Liver (tissue), 3 donors: ENCODE data around the gene SLC17A2.

Experiments
- CTCF ChIP-seq: fragments of 150-350 bp; IDR thresholded peaks from 2 replicates; pipeline ENCODE4 v1.5.1; 2017; ENCODE audit warnings: improper control_type of control experiment, low read depth, low read length; ENCODE audit not compliant: missing input control
- FOXA1 ChIP-seq: IDR thresholded peaks from 2 replicates; pipeline ENCODE4 v1.6.1; 2016; ENCODE audit warnings: antibody characterized with exemption
- MAX ChIP-seq: IDR thresholded peaks from 2 replicates; pipeline ENCODE4 v1.6.1; 2016; ENCODE audit warnings: antibody characterized with exemption
- RAD21 ChIP-seq, 2 donors: IDR thresholded peaks; 2 replicates each; pipeline ENCODE4 v1.6.1; 2016; ENCODE audit warnings: antibody characterized with exemption in 2 of 2, mild to moderate bottlenecking in 2 of 2
- REST ChIP-seq: IDR thresholded peaks from 2 replicates; pipeline ENCODE4 v1.6.1; 2016; ENCODE audit warnings: antibody characterized with exemption, mild to moderate bottlenecking
- TAF1 ChIP-seq: conservative IDR thresholded peaks from 2 replicates; pipeline ENCODE4 v1.6.1; 2016; ENCODE audit warnings: antibody characterized with exemption, mild to moderate bottlenecking
- YY1 ChIP-seq: IDR thresholded peaks from 2 replicates; pipeline ENCODE4 v1.6.1; 2016; ENCODE audit warnings: antibody characterized with exemption, mild to moderate bottlenecking
- donor health status: healthy.
- donor health status: healthy.

GRCh38 chr6:25892877-25893276, 37.6 kb downstream of the SLC17A2 start:
- no peak for TF ChIP-seq TAF1
- TF ChIP-seq CTCF: no peak
- no peak for TF ChIP-seq RAD21 (IDR thresholded peaks at IDR 0.05)
- no peak for TF ChIP-seq FOXA1
- TF ChIP-seq MAX: no peak
- no peak for TF ChIP-seq YY1
- TF ChIP-seq REST: no peak
